Tibial nerve (tissue), 4 donors: ENCODE measurements around the gene THSD4. TPM values are rescaled to one million over a fixed set of nuclear protein-coding genes. Genes with fewer than 3 reads are reported as not detected.

Source experiments
- DNase-seq, 2 donors: peaks; one replicate each; pipeline ENCODE4 v3.0.0-alpha.2; 2019; ENCODE audit warnings: low spot score in 2 of 2
- H3K27ac ChIP-seq, 4 donors: fragments of 200-600 bp; sonication (generic) in 3 of 4; one replicate each; pipeline ENCODE4 v1.5.1; 2017 to 2019; ENCODE audit warnings: mild to moderate bottlenecking in 1 of 4
- H3K27me3 ChIP-seq, 2 donors: fragments of 200-600 bp; sonication (generic) in 1 of 2; one replicate each; pipeline versions ENCODE4 v1.5.1 to v1.6.0; 2017 to 2019
- H3K36me3 ChIP-seq, 3 donors: fragments of 200-600 bp; sonication (generic); one replicate each; pipeline ENCODE4 v1.5.1; 2018 to 2019
- H3K4me1 ChIP-seq, 4 donors: fragments of 200-600 bp; sonication (generic) in 3 of 4; one replicate each; pipeline ENCODE4 v1.5.1; 2017 to 2019
- H3K4me3 ChIP-seq, 4 donors: fragments of 200-600 bp; sonication (generic) in 3 of 4; one replicate each; pipeline ENCODE4 v1.5.1; 2017 to 2019; ENCODE audit warnings: mild to moderate bottlenecking in 1 of 4, moderate library complexity in 1 of 4
- H3K9me3 ChIP-seq, 4 donors: fragments of 200-600 bp; sonication (generic) in 3 of 4; one replicate each; pipeline ENCODE4 v1.5.1; 2017 to 2019
- CTCF ChIP-seq, 5 experiments: fragments of 200-600 bp in 3 of 5; fragments of 450-650 bp in 2 of 5; sonication (generic) in 3 of 5; IDR thresholded peaks; one replicate each; pipeline ENCODE4 v1.5.1; 2016 to 2019; ENCODE audit warnings: antibody characterized with exemption in 5 of 5, mild to moderate bottlenecking in 3 of 5, moderate library complexity in 2 of 5
- EP300 ChIP-seq, 2 donors: sonication (generic); formaldehyde crosslinking; IDR thresholded peaks; one replicate each; pipeline ENCODE4 v1.6.1; 2017; ENCODE audit warnings: antibody characterized with exemption in 2 of 2, mild to moderate bottlenecking in 1 of 2
- POLR2A ChIP-seq, 2 donors: fragments of 450-650 bp; IDR thresholded peaks; one replicate each; pipeline ENCODE4 v1.6.1; 2017; ENCODE audit warnings: antibody characterized with exemption in 2 of 2, mild to moderate bottlenecking in 2 of 2, moderate library complexity in 2 of 2
- WGBS, 2 donors: methylation state at CpG; one replicate each; pipeline ENCODE4 v1.1.5; 2018; 5-methylcytosine and 5-hydroxymethylcytosine counted together
- total RNA-seq, 4 donors: library from RNA; depleted of rRNA; stranded (reverse); fragments of >200 nt; gene quantifications; one replicate each; pipeline ENCODE4 v1.1.0, GENCODE V29; 2016

Gene THSD4
- total RNA-seq, 4 donors from 2014 or later: 9.6 to 25.1 (median 21.2) TPM

- TF ChIP-seq POLR2A (IDR thresholded peaks at IDR 0.05) (no peak), EP300 (IDR thresholded peaks at IDR 0.05) (no peak), CTCF (IDR thresholded peaks at IDR 0.05) (no peak)
- Histone ChIP-seq H3K4me1 (peaks cover 0 to 5% (median 0%) of the 10 kb centered on the region in 4 donors), H3K9me3 (no peaks in the 10 kb centered on the region), H3K27ac (no peak overlapping the region), H3K36me3 (no peaks in the 10 kb centered on the region), H3K27me3 (no peaks in the 10 kb centered on the region), H3K4me3 (no peak overlapping the region)
- 75 to 76% methylated on average over 13 of the region's 13 CpGs for WGBS, 2 donors
- no peak for DNase-seq
Observed at GRCh38 chr15:71136159-71136783, 21.0 kb downstream of the THSD4 start.

GRCh38 chr15:71136793-71137518, 21.7 kb downstream of the THSD4 start:
- H3K36me3 ChIP-seq: no peaks in the 10 kb centered on the region
- no peak for DNase-seq
- H3K27me3 ChIP-seq: no peaks in the 10 kb centered on the region
- TF ChIP-seq POLR2A (IDR thresholded peaks at IDR 0.05) (no peak), CTCF (IDR thresholded peaks at IDR 0.05) (no peak), EP300 (IDR thresholded peaks at IDR 0.05) (no peak)
- no peak overlapping the region for H3K4me3 ChIP-seq
- H3K4me1 ChIP-seq: peaks cover 0 to 5% (median 0%) of the 10 kb centered on the region in 4 donors
- no peaks in the 10 kb centered on the region for H3K9me3 ChIP-seq
- no peak overlapping the region for H3K27ac ChIP-seq
- 69 to 70% methylated on average over 11 of the region's 11 CpGs for WGBS, 2 donors

- no peak overlapping the region for H3K27ac ChIP-seq
- WGBS, 2 donors: 67 to 73% methylated on average over 2 of the region's 2 CpGs
- H3K4me3 ChIP-seq: no peak overlapping the region
- TF ChIP-seq EP300 (IDR thresholded peaks at IDR 0.05): no peak
- no peak for TF ChIP-seq CTCF (IDR thresholded peaks at IDR 0.05)
- no peak for TF ChIP-seq POLR2A (IDR thresholded peaks at IDR 0.05)
- H3K36me3 ChIP-seq: no peaks in the 10 kb centered on the region
- H3K9me3 ChIP-seq: no peaks in the 10 kb centered on the region
- no peaks in the 10 kb centered on the region for H3K27me3 ChIP-seq
- DNase-seq: no peak
- H3K4me1 ChIP-seq: peaks cover 0 to 5% (median 0%) of the 10 kb centered on the region in 4 donors
Observed at GRCh38 chr15:71138473-71138872, 23.2 kb downstream of the THSD4 start.

GRCh38 chr15:71139241-71139640, 24.0 kb downstream of the THSD4 start:
- H3K36me3 ChIP-seq: no peaks in the 10 kb centered on the region
- WGBS, 2 donors: 57 to 67% methylated on average over 1 of the region's 1 CpG
- no peak overlapping the region for H3K4me3 ChIP-seq
- H3K4me1 ChIP-seq: peaks cover 0 to 5% (median 0%) of the 10 kb centered on the region in 4 donors
- no peaks in the 10 kb centered on the region for H3K9me3 ChIP-seq
- no peak overlapping the region for H3K27ac ChIP-seq
- TF ChIP-seq EP300 (IDR thresholded peaks at IDR 0.05): no peak
- no peak for DNase-seq
- no peaks in the 10 kb centered on the region for H3K27me3 ChIP-seq

GRCh38 chr15:71141572-71141971, 26.3 kb downstream of the THSD4 start:
- no peaks in the 10 kb centered on the region for H3K9me3 ChIP-seq
- no peak for TF ChIP-seq CTCF (IDR thresholded peaks at IDR 0.05)
- no peak for TF ChIP-seq EP300 (IDR thresholded peaks at IDR 0.05)
- TF ChIP-seq POLR2A (IDR thresholded peaks at IDR 0.05): no peak
- H3K27ac ChIP-seq: no peak overlapping the region
- peaks cover 0 to 5% (median 0%) of the 10 kb centered on the region in 4 donors for H3K4me1 ChIP-seq
- WGBS, 2 donors: 84 to 88% methylated on average over 5 of the region's 5 CpGs
- H3K36me3 ChIP-seq: no peaks in the 10 kb centered on the region
- H3K4me3 ChIP-seq: no peak overlapping the region
- no peak for DNase-seq
- H3K27me3 ChIP-seq: no peaks in the 10 kb centered on the region
